HG02678 (cell line): ENCODE data around the gene LRCH2.
"Not testable (repeated sequence)": the region's sequence is repeated elsewhere in the genome, so short reads cannot be mapped to it uniquely, and the experiment has no call there.

Source experiments
- ATAC-seq: cut with Tn5 transposase; IDR thresholded peaks from one replicate; pipeline ENCODE4 v1.9.1; 2021; ENCODE audit warnings: mild to moderate bottlenecking, moderate library complexity; ENCODE audit not compliant: unreplicated experiment

The LRCH2 gene

GRCh38 chrX:115209547-115209946, 24.3 kb downstream of the LRCH2 start:
- ATAC-seq: not testable (repeated sequence)

- no peak for ATAC-seq
Measured at GRCh38 chrX:115204040-115204439, 29.9 kb downstream of the LRCH2 start.

GRCh38 chrX:115192244-115192700, 41.6 kb downstream of the LRCH2 start:
- no peak for ATAC-seq

- ATAC-seq: no peak
Measured at GRCh38 chrX:115191490-115192243, 42.2 kb downstream of the LRCH2 start.

GRCh38 chrX:115190636-115191489, 43.0 kb downstream of the LRCH2 start:
- no peak for ATAC-seq

GRCh38 chrX:115189646-115190635, 44.0 kb downstream of the LRCH2 start:
- no peak for ATAC-seq

- ATAC-seq: no peak
Measured at GRCh38 chrX:115189110-115189509, 44.8 kb downstream of the LRCH2 start, which contains the start of gene RBMXL3. Gene RBMXL3 (plus strand): TSS chrX:115189410. CDS start chrX:115189442, 32 bp downstream.

- ATAC-seq: no peak
Measured at GRCh38 chrX:115183980-115184379, 49.9 kb downstream of the LRCH2 start.

- no peak for ATAC-seq
Measured at GRCh38 chrX:115178473-115178872, 55.4 kb downstream of the LRCH2 start.

- ATAC-seq: no peak
Measured at GRCh38 chrX:115177932-115178331, 56.0 kb downstream of the LRCH2 start.

GRCh38 chrX:115174548-115174947, 59.3 kb downstream of the LRCH2 start:
- no peak for ATAC-seq

GRCh38 chrX:115173181-115173580, 60.7 kb downstream of the LRCH2 start:
- ATAC-seq: no peak

GRCh38 chrX:115147220-115147619, 86.7 kb downstream of the LRCH2 start:
- no peak for ATAC-seq

GRCh38 chrX:115142057-115142456, 91.8 kb downstream of the LRCH2 start:
- ATAC-seq: no peak

GRCh38 chrX:115138040-115138439, 95.9 kb downstream of the LRCH2 start:
- no peak for ATAC-seq

GRCh38 chrX:115134382-115134781, 99.5 kb downstream of the LRCH2 start:
- no peak for ATAC-seq

GRCh38 chrX:115112411-115112810, 121.5 kb downstream of the LRCH2 start:
- ATAC-seq: no peak

- no peak for ATAC-seq
Measured at GRCh38 chrX:115098897-115099296, 135.0 kb downstream of the LRCH2 start.

GRCh38 chrX:115093191-115093590, 140.7 kb downstream of the LRCH2 start:
- no peak for ATAC-seq

- ATAC-seq: no peak
Measured at GRCh38 chrX:115089419-115089818, 144.5 kb downstream of the LRCH2 start.

- no peak for ATAC-seq
Measured at GRCh38 chrX:115068896-115069295, 165.0 kb downstream of the LRCH2 start.
